ENCODE data around the gene APOC1. TPM values are rescaled to one million over a fixed set of nuclear protein-coding genes. Genes with fewer than 3 reads are reported as not detected.

The APOC1 gene
- total RNA-seq, 4 donors from 2014 or later, result 1.1 to 18.7 (median 7.9) TPM

DNA sequence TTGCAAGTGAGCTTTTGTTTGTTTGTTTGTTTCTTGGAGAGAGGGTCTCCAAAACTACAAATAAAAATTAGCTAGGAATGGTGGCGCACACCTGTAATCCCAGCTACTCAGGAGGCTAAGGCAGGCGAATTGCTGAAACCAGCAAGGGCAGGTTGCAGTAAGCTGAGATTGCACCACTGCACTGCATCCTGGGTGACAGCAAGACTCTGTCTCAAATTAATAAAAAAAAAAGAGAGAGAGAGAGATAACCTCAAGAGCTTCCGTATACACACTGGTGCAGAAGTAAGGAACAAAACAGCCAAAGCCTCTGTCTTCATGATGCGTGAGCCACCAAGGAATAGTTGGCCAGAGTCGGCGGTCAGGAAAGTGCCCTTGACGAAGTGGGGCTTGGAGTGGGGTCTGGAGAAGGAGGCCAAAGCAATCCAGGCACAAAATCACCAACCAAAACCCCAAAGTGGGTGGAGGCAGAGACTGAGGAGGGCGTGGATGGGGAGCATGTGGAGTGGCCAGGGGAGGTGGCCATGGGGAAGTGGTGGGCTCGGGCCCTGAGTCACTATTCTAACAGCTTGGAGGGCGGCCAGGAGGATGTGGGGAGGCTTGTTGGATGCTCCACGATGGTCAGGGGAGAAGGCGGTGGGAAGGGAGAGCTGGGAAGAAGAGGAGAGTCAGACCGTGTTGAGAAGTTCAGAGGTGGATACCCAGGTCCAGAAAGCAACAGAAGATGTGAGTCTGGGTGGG lies 44.5 kb upstream of the APOC1 start:
- peak overlapping the region; percentile 25 to 76 (median 60) for H3K27ac ChIP-seq
- TF ChIP-seq POLR2A (IDR thresholded peaks at IDR 0.05), result no peak
- TF ChIP-seq, protein P1, sequence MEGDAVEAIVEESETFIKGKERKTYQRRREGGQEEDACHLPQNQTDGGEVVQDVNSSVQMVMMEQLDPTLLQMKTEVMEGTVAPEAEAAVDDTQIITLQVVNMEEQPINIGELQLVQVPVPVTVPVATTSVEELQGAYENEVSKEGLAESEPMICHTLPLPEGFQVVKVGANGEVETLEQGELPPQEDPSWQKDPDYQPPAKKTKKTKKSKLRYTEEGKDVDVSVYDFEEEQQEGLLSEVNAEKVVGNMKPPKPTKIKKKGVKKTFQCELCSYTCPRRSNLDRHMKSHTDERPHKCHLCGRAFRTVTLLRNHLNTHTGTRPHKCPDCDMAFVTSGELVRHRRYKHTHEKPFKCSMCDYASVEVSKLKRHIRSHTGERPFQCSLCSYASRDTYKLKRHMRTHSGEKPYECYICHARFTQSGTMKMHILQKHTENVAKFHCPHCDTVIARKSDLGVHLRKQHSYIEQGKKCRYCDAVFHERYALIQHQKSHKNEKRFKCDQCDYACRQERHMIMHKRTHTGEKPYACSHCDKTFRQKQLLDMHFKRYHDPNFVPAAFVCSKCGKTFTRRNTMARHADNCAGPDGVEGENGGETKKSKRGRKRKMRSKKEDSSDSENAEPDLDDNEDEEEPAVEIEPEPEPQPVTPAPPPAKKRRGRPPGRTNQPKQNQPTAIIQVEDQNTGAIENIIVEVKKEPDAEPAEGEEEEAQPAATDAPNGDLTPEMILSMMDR (IDR thresholded peaks at IDR 0.05 in 4 of 5, conservative IDR thresholded peaks at IDR 0.05 in 1 of 5), result no peak
- H3K4me1 ChIP-seq, result peaks cover 6 to 9% of the 10 kb centered on the region in 2 donors
- DNase-seq (peak in 1 of 2 donors; percentile 33), ATAC-seq (no peak)
- H3K27me3 ChIP-seq, result no peaks in the 10 kb centered on the region
- H3K4me3 ChIP-seq, result no peak overlapping the region
- peaks cover 0 to 9% of the 10 kb centered on the region in 2 donors for H3K36me3 ChIP-seq
- intact Hi-C loops (cut with DNase I; ENCODE audit: low total_unique reads) (no loop called here), in situ Hi-C loops (cut with MboI; ENCODE audit: low sequenced_read_pairs in 4 of 4) (no loop called here)
- no peaks in the 10 kb centered on the region for H3K9me3 ChIP-seq

DNA sequence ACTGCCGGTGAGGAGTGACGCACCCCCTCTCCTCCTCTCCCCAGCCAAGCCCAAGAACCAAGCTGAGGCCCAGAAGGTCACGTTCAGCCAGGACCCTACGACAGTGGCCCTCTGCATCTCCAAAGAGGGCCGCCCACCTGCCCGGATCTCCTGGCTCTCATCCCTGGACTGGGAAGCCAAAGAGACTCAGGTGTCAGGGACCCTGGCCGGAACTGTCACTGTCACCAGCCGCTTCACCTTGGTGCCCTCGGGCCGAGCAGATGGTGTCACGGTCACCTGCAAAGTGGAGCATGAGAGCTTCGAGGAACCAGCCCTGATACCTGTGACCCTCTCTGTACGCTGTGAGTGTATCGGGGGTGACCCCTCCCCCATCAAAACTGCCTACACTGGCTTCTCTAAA lies 42.6 kb upstream of the APOC1 start:
- intact Hi-C loops (cut with DNase I; ENCODE audit: low total_unique reads) (no loop called here), in situ Hi-C loops (cut with MboI; ENCODE audit: low sequenced_read_pairs in 4 of 4) (no loop called here)
- no peak for DNase-seq
- Histone ChIP-seq H3K9me3 (no peaks in the 10 kb centered on the region), H3K27me3 (no peaks in the 10 kb centered on the region), H3K4me3 (no peak overlapping the region), H3K4me1 (peaks cover 9 to 13% of the 10 kb centered on the region in 2 donors), H3K27ac (peak overlapping the region in 3 of 4 donors; percentile 49 to 63 (median 58)), H3K36me3 (peaks cover 0 to 20% of the 10 kb centered on the region in 2 donors)
- no peak for ATAC-seq
- TF ChIP-seq, protein P1 (IDR thresholded peaks at IDR 0.05 in 4 of 5, conservative IDR thresholded peaks at IDR 0.05 in 1 of 5), result no peak
- no peak for TF ChIP-seq POLR2A (IDR thresholded peaks at IDR 0.05)

DNA sequence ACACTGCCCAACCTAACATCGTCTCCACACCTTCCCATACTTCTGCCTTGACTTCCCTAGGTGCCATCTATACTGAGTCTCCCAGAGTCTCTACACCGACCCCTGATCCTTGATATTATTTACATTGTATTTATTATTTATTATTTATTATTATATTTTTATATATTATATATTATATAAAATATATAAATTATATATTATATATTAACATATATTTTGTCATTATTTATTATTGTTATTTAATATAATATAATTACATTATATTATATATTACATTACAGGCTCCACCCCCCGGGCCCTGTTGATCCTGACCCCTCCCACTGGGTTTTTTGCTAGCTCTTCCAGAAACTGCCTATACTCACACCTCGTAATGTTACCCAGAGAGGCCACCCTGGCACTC lies 41.7 kb upstream of the APOC1 start:
- DNase-seq (no peak), ATAC-seq (no peak)
- Histone ChIP-seq H3K27me3 (no peaks in the 10 kb centered on the region), H3K4me1 (peaks cover 5 to 13% of the 10 kb centered on the region in 2 donors), H3K36me3 (peaks cover 0 to 24% of the 10 kb centered on the region in 2 donors), H3K27ac (peak overlapping the region in 2 of 4 donors; percentile 32 to 58), H3K4me3 (no peak overlapping the region), H3K9me3 (no peaks in the 10 kb centered on the region)
- TF ChIP-seq, protein P1 (IDR thresholded peaks at IDR 0.05 in 4 of 5, conservative IDR thresholded peaks at IDR 0.05 in 1 of 5), result no peak
- no peak for TF ChIP-seq POLR2A (IDR thresholded peaks at IDR 0.05)
- in situ Hi-C loops (cut with MboI; ENCODE audit: low sequenced_read_pairs in 4 of 4), result no loop called here
- intact Hi-C loops (cut with DNase I; ENCODE audit: low total_unique reads), result no loop called here

- no peaks in the 10 kb centered on the region for H3K9me3 ChIP-seq
- no peak overlapping the region for H3K4me3 ChIP-seq
- H3K27me3 ChIP-seq, result no peaks in the 10 kb centered on the region
- TF ChIP-seq POLR2A (IDR thresholded peaks at IDR 0.05), result no peak
- TF ChIP-seq, protein P1 (IDR thresholded peaks at IDR 0.05 in 4 of 5, conservative IDR thresholded peaks at IDR 0.05 in 1 of 5), result no peak
- intact Hi-C loops (cut with DNase I; ENCODE audit: low total_unique reads) (no loop called here), in situ Hi-C loops (cut with MboI; ENCODE audit: low sequenced_read_pairs in 4 of 4) (no loop called here)
- DNase-seq (no peak), ATAC-seq (no peak)
- H3K4me1 ChIP-seq, result peaks cover 0 to 13% of the 10 kb centered on the region in 2 donors
- no peak overlapping the region for H3K27ac ChIP-seq
- peaks cover 0 to 27% of the 10 kb centered on the region in 2 donors for H3K36me3 ChIP-seq
These were observed 40.1 kb upstream of the APOC1 start for GRCh38 chr19:44874317-44874716.
